ENCODE data around the gene PHC2. TPM values are rescaled to one million over a fixed set of nuclear protein-coding genes. Genes with fewer than 3 reads are reported as not detected.

The PHC2 gene
- total RNA-seq, 1 experiment from 2014 or later = 176 TPM

GRCh38 chr1:33295023-33295422, 135.9 kb downstream of the PHC2 start:
- Histone ChIP-seq H3K9me3 (ENCODE audit: control insufficient read depth in 1 of 2, insufficient read depth in 1 of 2, low read depth in 1 of 2, low read length in 2 of 2) (no peaks in the 10 kb centered on the region), H3K27ac (ENCODE audit: low read depth, low read length) (no peak overlapping the region), H3K9ac (ENCODE audit: low read length) (no peak overlapping the region), H3K36me3 (ENCODE audit: control insufficient read depth in 1 of 2, insufficient read depth in 2 of 2, low read length in 2 of 2) (no peaks in the 10 kb centered on the region), H3K27me3 (ENCODE audit: insufficient read depth, low read length) (no peaks in the 10 kb centered on the region), H3K79me2 (ENCODE audit: insufficient read depth, low read length) (no peaks in the 10 kb centered on the region), H3K4me1 (ENCODE audit: control insufficient read depth in 1 of 2, insufficient read depth in 2 of 2, low read length in 2 of 2) (peaks cover 0 to 8% of the 10 kb centered on the region in 2 experiments; a peak in 2 of 4 replicates), H2AFZ (ENCODE audit: low read depth, low read length, poor library complexity, severe bottlenecking) (no peak overlapping the region), H3K9me2 (ENCODE audit: insufficient read depth) (no peaks in the 10 kb centered on the region), H4K20me1 (ENCODE audit: insufficient read depth) (no peaks in the 10 kb centered on the region), H3K4me3 (replicated peaks in 1 of 2; ENCODE audit: low read depth in 1 of 2, low read length in 2 of 2) (no peak overlapping the region), H3K4me2 (ENCODE audit: low read length) (no peak overlapping the region)
- RAD21 ChIA-PET (ENCODE audit: low non-redundant PET in 1 of 2, low total read pairs in 2 of 2, uncharacterized antibody in 2 of 2, unreplicated experiment in 2 of 2) = interaction anchor here (0.8 to 1.7 kb wide), 5 partner anchors 76 to 176 kb away, joined by 3 to 15 read pairs (median 7); no protein-coding TSS in a partner anchor
- CTCF ChIA-PET = interaction anchor here (1.0 to 2.3 kb wide), 26 partner anchors 9 to 338 kb away, joined by 3 to 37 read pairs (median 5); partner anchors contain the start of gene ZSCAN20
- TF ChIP-seq ZNF274 (IDR thresholded peaks at IDR 0.05; ENCODE audit: low read depth, low read length) = no peak
- TF ChIP-seq POLR2AphosphoS5 (IDR thresholded peaks at IDR 0.05; ENCODE audit: low read depth, low read length) = no peak
- TF ChIP-seq, protein P1, sequence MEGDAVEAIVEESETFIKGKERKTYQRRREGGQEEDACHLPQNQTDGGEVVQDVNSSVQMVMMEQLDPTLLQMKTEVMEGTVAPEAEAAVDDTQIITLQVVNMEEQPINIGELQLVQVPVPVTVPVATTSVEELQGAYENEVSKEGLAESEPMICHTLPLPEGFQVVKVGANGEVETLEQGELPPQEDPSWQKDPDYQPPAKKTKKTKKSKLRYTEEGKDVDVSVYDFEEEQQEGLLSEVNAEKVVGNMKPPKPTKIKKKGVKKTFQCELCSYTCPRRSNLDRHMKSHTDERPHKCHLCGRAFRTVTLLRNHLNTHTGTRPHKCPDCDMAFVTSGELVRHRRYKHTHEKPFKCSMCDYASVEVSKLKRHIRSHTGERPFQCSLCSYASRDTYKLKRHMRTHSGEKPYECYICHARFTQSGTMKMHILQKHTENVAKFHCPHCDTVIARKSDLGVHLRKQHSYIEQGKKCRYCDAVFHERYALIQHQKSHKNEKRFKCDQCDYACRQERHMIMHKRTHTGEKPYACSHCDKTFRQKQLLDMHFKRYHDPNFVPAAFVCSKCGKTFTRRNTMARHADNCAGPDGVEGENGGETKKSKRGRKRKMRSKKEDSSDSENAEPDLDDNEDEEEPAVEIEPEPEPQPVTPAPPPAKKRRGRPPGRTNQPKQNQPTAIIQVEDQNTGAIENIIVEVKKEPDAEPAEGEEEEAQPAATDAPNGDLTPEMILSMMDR (IDR thresholded peaks at IDR 0.05 in 2 of 3, conservative IDR thresholded peaks at IDR 0.05 in 1 of 3; ENCODE audit: borderline replicate concordance in 1 of 3, insufficient read depth in 1 of 3, low read depth in 2 of 3, low read length in 2 of 3) = no peak
- TF ChIP-seq, protein P2, sequence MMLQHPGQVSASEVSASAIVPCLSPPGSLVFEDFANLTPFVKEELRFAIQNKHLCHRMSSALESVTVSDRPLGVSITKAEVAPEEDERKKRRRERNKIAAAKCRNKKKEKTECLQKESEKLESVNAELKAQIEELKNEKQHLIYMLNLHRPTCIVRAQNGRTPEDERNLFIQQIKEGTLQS (IDR thresholded peaks at IDR 0.05) = no peak
- no peak for TF ChIP-seq ZFX (IDR thresholded peaks at IDR 0.05)
- TF ChIP-seq EZH2phosphoT487 (IDR thresholded peaks at IDR 0.05; ENCODE audit: borderline replicate concordance) = no peak
- no peak for TF ChIP-seq SP1 (IDR thresholded peaks at IDR 0.05; ENCODE audit: low read depth)
- TF ChIP-seq JUND (IDR thresholded peaks at IDR 0.05) = no peak
- no peak for TF ChIP-seq SRF (IDR thresholded peaks at IDR 0.05; ENCODE audit: low read depth)
- TF ChIP-seq, protein P3, sequence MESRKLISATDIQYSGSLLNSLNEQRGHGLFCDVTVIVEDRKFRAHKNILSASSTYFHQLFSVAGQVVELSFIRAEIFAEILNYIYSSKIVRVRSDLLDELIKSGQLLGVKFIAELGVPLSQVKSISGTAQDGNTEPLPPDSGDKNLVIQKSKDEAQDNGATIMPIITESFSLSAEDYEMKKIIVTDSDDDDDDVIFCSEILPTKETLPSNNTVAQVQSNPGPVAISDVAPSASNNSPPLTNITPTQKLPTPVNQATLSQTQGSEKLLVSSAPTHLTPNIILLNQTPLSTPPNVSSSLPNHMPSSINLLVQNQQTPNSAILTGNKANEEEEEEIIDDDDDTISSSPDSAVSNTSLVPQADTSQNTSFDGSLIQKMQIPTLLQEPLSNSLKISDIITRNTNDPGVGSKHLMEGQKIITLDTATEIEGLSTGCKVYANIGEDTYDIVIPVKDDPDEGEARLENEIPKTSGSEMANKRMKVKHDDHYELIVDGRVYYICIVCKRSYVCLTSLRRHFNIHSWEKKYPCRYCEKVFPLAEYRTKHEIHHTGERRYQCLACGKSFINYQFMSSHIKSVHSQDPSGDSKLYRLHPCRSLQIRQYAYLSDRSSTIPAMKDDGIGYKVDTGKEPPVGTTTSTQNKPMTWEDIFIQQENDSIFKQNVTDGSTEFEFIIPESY (IDR thresholded peaks at IDR 0.05; ENCODE audit: extremely low read depth, insufficient replicate concordance, low read length) = no peak
- intact Hi-C loops (cut with micrococcal nuclease) = loop anchor here (1.0 to 5.0 kb wide), 5 partner anchors 77 to 318 kb away; no protein-coding TSS in a partner anchor
- DNase-seq (ENCODE audit: low read depth, low spot score) (no peak), ATAC-seq (no peak)
- BruUV-seq (replicated peaks) = no TSS peak
- POLR2A ChIA-PET = interaction anchor here (1.6 kb wide), 1 partner anchor 176 kb away, joined by 7 read pairs; no protein-coding TSS in a partner anchor

Measured in HCT116 (cell line).